ENCODE results near the gene WIPF3.

Gene WIPF3

GRCh38 chr7:29892231-29892630, 85.9 kb downstream of the WIPF3 start:
- in situ Hi-C loops (cut with HindIII; ENCODE audit: low sequenced_read_pairs): no loop called here
- TF ChIP-seq CTCF (IDR thresholded peaks at IDR 0.05; ENCODE audit: low read depth, low read length): no peak

GRCh38 chr7:29893351-29893965, 87.2 kb downstream of the WIPF3 start:
- TF ChIP-seq CTCF (IDR thresholded peaks at IDR 0.05; ENCODE audit: low read depth, low read length): no peak
- no peak overlapping the region for H3K4me3 ChIP-seq (ENCODE audit: low read depth, low read length)
- DNase-seq (ENCODE audit: low read depth, low spot score): no peak
- in situ Hi-C loops (cut with HindIII; ENCODE audit: low sequenced_read_pairs): no loop called here

More at GRCh38 chr7:29892231-29892630, 85.9 kb downstream of the WIPF3 start:
- no peak overlapping the region for H3K4me3 ChIP-seq (ENCODE audit: low read depth, low read length)
- no peak for DNase-seq (ENCODE audit: low read depth, low spot score)

GRCh38 chr7:29894256-29894655, 87.9 kb downstream of the WIPF3 start:
- in situ Hi-C loops (cut with HindIII; ENCODE audit: low sequenced_read_pairs): no loop called here
- H3K4me3 ChIP-seq (ENCODE audit: low read depth, low read length): no peak overlapping the region
- TF ChIP-seq CTCF (IDR thresholded peaks at IDR 0.05; ENCODE audit: low read depth, low read length): no peak
- DNase-seq (ENCODE audit: low read depth, low spot score): no peak

GRCh38 chr7:29895559-29895958, 89.3 kb downstream of the WIPF3 start:
- no peak for DNase-seq (ENCODE audit: low read depth, low spot score)
- in situ Hi-C loops (cut with HindIII; ENCODE audit: low sequenced_read_pairs): no loop called here
- no peak for TF ChIP-seq CTCF (IDR thresholded peaks at IDR 0.05; ENCODE audit: low read depth, low read length)
- no peak overlapping the region for H3K4me3 ChIP-seq (ENCODE audit: low read depth, low read length)

GRCh38 chr7:29896685-29897411, 90.5 kb downstream of the WIPF3 start:
- no peak for TF ChIP-seq CTCF (IDR thresholded peaks at IDR 0.05; ENCODE audit: low read depth, low read length)
- H3K4me3 ChIP-seq (ENCODE audit: low read depth, low read length): no peak overlapping the region
- in situ Hi-C loops (cut with HindIII; ENCODE audit: low sequenced_read_pairs): no loop called here
- DNase-seq (ENCODE audit: low read depth, low spot score): no peak

- TF ChIP-seq CTCF (IDR thresholded peaks at IDR 0.05; ENCODE audit: low read depth, low read length): no peak
- in situ Hi-C loops (cut with HindIII; ENCODE audit: low sequenced_read_pairs): no loop called here
- H3K4me3 ChIP-seq (ENCODE audit: low read depth, low read length): no peak overlapping the region
- no peak for DNase-seq (ENCODE audit: low read depth, low spot score)
Measured at GRCh38 chr7:29898301-29898700, 92.0 kb downstream of the WIPF3 start.
